Measurements from ENCODE around the gene OMP.

OMP gene, protein sequence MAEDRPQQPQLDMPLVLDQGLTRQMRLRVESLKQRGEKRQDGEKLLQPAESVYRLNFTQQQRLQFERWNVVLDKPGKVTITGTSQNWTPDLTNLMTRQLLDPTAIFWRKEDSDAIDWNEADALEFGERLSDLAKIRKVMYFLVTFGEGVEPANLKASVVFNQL

GRCh38 chr11:77102246-77103210, at the start of gene OMP:
TSS of gene OMP (plus strand) at chr11:77102840. CDS start at chr11:77102840, 0 bp downstream.
- in situ Hi-C loops (cut with MboI; ENCODE audit: low sequenced_read_pairs, unreplicated experiment), result no loop called here
- DNase-seq (ENCODE audit: low spot score), result no peak
- TF ChIP-seq, protein P1, sequence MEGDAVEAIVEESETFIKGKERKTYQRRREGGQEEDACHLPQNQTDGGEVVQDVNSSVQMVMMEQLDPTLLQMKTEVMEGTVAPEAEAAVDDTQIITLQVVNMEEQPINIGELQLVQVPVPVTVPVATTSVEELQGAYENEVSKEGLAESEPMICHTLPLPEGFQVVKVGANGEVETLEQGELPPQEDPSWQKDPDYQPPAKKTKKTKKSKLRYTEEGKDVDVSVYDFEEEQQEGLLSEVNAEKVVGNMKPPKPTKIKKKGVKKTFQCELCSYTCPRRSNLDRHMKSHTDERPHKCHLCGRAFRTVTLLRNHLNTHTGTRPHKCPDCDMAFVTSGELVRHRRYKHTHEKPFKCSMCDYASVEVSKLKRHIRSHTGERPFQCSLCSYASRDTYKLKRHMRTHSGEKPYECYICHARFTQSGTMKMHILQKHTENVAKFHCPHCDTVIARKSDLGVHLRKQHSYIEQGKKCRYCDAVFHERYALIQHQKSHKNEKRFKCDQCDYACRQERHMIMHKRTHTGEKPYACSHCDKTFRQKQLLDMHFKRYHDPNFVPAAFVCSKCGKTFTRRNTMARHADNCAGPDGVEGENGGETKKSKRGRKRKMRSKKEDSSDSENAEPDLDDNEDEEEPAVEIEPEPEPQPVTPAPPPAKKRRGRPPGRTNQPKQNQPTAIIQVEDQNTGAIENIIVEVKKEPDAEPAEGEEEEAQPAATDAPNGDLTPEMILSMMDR (IDR thresholded peaks at IDR 0.05; ENCODE audit: borderline replicate concordance, control extremely low read depth, extremely low read depth, insufficient read depth, missing control alignments), result no peak

DNA sequence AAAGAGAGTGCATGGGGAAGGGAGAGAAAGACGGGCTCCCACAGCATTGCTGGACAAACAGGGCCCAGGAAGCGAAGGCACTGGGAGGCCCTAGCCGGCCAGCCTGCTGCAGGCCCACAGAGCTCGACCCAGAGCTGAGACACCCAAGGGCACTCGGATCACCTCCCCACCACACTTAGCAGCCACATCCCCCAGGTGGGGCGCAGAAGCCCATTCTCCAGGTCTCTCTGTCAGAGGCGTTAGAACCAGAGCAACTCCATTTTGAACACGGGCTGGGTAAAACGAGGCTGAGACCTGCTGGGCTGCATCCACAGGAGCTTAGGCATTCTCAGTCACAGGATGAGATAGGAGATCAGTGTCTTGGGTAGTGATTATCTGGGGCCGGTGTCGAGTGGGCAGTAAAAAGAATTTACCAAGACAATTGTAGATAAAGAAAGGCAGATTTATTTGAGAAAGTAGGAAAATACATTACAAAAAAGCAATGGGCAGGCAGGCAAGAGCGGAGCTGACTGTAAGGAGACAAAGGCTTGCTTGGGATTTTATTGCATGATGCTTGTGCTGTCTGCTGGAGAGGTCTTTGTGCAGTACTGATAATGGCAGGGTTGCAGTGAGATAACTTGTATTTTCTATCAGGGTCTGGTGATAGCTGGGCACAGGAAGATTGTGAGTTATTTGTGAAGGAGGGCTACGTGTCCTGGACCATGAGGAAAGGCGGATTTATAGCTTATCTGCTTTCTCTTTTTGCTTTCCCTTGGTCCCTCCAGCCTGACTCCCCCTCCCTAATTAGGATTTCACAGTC, 49.2 kb upstream of the OMP start:
- in situ Hi-C loops (cut with MboI; ENCODE audit: low sequenced_read_pairs, unreplicated experiment), result no loop called here
- TF ChIP-seq, protein P1 (IDR thresholded peaks at IDR 0.05; ENCODE audit: borderline replicate concordance, control extremely low read depth, extremely low read depth, insufficient read depth, missing control alignments), result no peak
- no peak for DNase-seq (ENCODE audit: low spot score)

GRCh38 chr11:77054084-77054483, 48.6 kb upstream of the OMP start:
- in situ Hi-C loops (cut with MboI; ENCODE audit: low sequenced_read_pairs, unreplicated experiment), result no loop called here
- DNase-seq (ENCODE audit: low spot score), result no peak
- TF ChIP-seq, protein P1 (IDR thresholded peaks at IDR 0.05; ENCODE audit: borderline replicate concordance, control extremely low read depth, extremely low read depth, insufficient read depth, missing control alignments), result no peak

- in situ Hi-C loops (cut with MboI; ENCODE audit: low sequenced_read_pairs, unreplicated experiment), result loop anchor here (5.0 kb wide), 1 partner anchor 37 kb away; no protein-coding TSS in a partner anchor
- TF ChIP-seq, protein P1 (IDR thresholded peaks at IDR 0.05; ENCODE audit: borderline replicate concordance, control extremely low read depth, extremely low read depth, insufficient read depth, missing control alignments), result no peak
- DNase-seq (ENCODE audit: low spot score), result no peak
These were observed 47.5 kb upstream of the OMP start for GRCh38 chr11:77055101-77055561.

DNA sequence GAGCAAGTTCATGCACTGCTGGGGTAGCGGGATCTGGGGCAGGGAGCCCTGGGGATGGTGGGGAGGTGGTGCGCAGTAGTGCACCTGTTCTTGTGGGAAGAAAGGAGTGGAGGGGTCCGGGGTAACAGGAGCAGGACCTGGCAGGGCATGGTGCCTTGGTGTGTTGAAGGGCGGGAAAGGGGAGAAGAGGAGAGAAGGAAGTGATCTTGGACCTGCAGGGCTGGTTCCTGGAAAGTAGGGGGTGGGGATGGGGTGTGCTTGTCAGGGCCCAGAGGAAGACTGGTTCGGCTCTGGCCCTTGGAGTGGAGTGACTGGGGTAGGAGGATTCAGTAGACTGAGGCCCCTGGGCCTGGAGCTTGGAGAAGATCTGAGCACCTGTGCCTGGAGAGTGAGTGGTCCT, 46.7 kb upstream of the OMP start:
- TF ChIP-seq, protein P1 (IDR thresholded peaks at IDR 0.05; ENCODE audit: borderline replicate concordance, control extremely low read depth, extremely low read depth, insufficient read depth, missing control alignments), result no peak
- DNase-seq (ENCODE audit: low spot score), result no peak
- in situ Hi-C loops (cut with MboI; ENCODE audit: low sequenced_read_pairs, unreplicated experiment), result loop anchor here (5.0 kb wide), 1 partner anchor 36 kb away; no protein-coding TSS in a partner anchor

All from GM13976 (cell line).